Cardiac atrium fibroblast (primary cell): ENCODE data around the gene POLR2J2. TPM values are rescaled to one million over a fixed set of nuclear protein-coding genes. Genes with fewer than 3 reads are reported as not detected.

Experiments used
- total RNA-seq: library from RNA; depleted of rRNA; stranded (reverse); fragments of >200 nt; gene quantifications from 2 replicates; pipeline ENCODE4 v1.2.3, GENCODE V29; 2015

Gene POLR2J2
- total RNA-seq: 1.6 TPM in 1 of 2 replicates, not detected in the other

DNA sequence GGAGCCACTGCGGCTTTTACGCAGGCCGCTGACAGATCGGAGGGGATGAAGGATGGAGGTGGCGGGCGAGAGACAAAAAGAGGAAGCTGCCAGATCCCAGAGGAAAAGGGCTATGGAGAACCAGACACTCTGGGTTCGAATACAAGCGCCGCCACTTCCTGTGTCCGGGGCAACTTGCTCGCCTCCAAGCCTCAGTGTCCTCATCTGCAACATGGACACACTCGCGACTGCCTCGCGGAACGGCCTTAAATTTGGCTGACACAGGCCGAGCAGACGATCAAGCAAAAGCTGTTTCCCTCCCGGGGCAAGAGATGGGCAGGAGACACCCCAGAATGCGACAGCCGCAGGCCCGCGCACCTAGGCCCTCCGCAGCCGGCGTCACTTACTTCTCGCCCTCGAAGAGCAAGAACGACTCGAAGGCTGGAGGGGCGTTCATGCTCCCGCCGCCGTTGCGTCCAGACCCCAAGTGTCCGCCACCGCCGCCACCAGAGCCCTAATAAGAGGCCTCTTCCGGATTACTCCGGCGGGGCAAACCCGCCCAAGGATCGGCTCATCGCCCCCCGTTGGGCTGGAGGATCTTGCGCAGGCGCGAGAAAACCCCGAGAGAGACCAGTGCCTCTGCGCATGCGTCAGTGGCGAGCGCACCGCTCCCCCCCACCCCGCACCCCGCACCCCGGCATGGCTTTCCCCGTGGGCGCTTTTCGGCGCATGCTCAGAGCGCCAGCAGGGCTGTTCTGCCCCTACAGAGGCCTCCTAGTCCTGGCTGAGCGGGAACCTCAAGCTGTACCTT is at the start of gene POLR2J2:
POLR2J2 (minus strand) TSS at position 498 of the 790 bp plus-strand sequence; CDS start at position 436, 62 bp downstream.

DNA sequence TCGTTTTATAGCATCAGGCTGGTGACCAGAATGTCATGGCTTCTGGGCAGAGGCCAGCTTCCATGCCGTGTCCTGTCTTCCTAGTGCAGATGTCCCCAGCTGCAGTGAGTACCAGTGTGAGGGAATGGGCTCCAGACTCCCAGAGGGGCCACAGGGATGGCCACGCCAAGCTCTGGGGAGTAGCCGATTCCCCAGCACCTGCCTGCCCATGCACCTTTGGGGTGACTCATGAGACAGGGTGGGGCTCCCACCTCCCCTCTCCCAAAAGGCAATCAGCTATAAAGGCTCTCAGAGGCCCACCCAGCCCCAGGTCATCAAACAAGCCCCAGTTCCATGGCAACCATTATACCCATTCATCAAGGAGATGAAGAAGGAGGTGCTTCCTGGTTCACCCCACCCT is 21.5 kb downstream of the POLR2J2 start, which contains the start of gene SPDYE2B:
SPDYE2B (plus strand) TSS at position 396 of the 400 bp plus-strand sequence. CDS start 2,030 bp downstream, outside the sequence.

DNA sequence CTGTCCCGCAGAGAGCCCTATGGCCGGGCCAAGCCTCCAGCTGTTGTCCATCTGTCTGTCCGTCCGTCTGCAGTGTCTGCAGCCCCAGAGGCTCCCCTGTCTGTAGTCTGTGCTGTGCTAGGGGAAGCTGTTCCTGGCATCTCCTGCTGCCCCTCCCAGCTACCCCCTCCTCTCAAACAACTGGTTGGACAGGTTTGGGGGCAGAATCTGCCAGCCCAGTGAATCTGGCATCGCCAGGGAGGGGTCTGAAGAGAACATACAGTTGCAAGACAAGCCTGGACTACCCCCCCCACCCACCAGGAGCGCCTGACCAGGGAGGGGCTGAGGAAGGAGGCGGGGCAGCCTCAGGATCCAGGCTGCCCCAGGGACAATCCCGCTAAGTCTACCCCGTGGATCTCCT is 28.8 kb downstream of the POLR2J2 start, which contains the start of gene UPK3BL1:
UPK3BL1 (minus strand) TSS at position 101 of the 400 bp plus-strand sequence; CDS start at position 51, 50 bp downstream.

DNA sequence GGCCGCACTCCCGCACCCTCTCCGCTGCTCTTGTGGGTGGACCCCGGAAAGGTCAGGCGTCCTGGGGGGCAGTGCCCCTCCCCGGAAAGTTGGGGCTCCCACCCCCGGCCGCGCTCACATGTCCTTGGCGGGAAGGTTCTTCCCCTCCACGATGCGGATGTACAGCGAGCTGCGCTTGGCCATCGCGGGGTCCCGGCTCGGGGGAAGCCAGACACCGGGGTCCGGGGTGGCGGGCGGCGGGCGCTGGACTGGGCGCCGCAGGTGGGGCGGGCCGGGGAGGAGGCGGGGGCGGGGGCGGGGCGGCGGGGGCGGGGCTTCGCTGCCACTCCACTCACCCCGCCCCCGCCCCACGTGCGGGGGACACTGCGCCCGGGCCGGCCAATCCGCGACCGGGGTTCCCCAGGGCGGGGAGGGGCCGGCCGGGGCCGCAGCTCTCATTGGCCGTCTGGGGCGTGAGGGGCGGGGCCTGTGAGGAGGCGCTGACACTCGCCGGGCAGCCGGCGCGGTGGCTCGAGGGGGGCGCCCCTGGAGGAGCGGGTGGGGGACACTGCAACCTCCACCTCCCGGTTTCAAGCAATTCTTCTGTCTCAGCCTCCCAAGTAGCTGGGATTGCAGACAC is 54.8 kb downstream of the POLR2J2 start, which contains the start of gene RASA4:
RASA4 (minus strand) TSS at position 250 of the 619 bp plus-strand sequence; CDS start at position 183, 67 bp downstream.

Other genes starting within 250 kb of the POLR2J2 start
- 38.6 and 39.9 TPM in 2 replicates for gene ORAI2, start 238.1 kb downstream of the POLR2J2 start, total RNA-seq
- 7.4 and 20.3 TPM in 2 replicates for gene ALKBH4, start 206.8 kb downstream of the POLR2J2 start, total RNA-seq
- 5.6 and 13.9 TPM in 2 replicates for gene LRWD1, start 206.7 kb downstream of the POLR2J2 start, total RNA-seq
- gene POLR2J, start 192.7 kb downstream of the POLR2J2 start, total RNA-seq: 26.4 and 27.4 TPM in 2 replicates
- gene RASA4B, start 153.9 kb downstream of the POLR2J2 start, total RNA-seq: 0.18 and 1.1 TPM in 2 replicates
- gene UPK3BL2, start 128.0 kb downstream of the POLR2J2 start, total RNA-seq: 0.65 TPM in 1 of 2 replicates, not detected in the other
- gene SPDYE2, start 120.4 kb downstream of the POLR2J2 start, total RNA-seq: not detected in 2 replicates
- 3.6 and 5.3 TPM in 2 replicates for gene POLR2J3, start 99.1 kb downstream of the POLR2J2 start, total RNA-seq
- gene RASA4, start 54.9 kb downstream of the POLR2J2 start, total RNA-seq: 1.3 and 12.0 TPM in 2 replicates
- gene UPK3BL1, start 28.9 kb downstream of the POLR2J2 start, total RNA-seq: 8.3 and 10.3 TPM in 2 replicates
- not detected in 2 replicates for gene SPDYE2B, start 21.3 kb downstream of the POLR2J2 start, total RNA-seq
- gene FAM185A, start 77.3 kb upstream of the POLR2J2 start, total RNA-seq: 3.1 and 5.5 TPM in 2 replicates
- 242 and 367 TPM in 2 replicates for gene LRRC17, start 241.3 kb upstream of the POLR2J2 start, total RNA-seq